Adrenal gland (tissue), 5 donors: ENCODE measurements around the gene STX2.

Experiments used
- POLR2A ChIP-seq, 2 donors: fragments of 450-650 bp; IDR thresholded peaks; one replicate each; pipeline ENCODE4 v1.6.1; 2017; ENCODE audit warnings: antibody characterized with exemption in 2 of 2, mild to moderate bottlenecking in 2 of 2, moderate library complexity in 1 of 2
- TF ChIP-seq, protein P1 (sequence below), 6 experiments: fragments of 450-650 bp in 4 of 6; fragments of 200-600 bp in 2 of 6; sonication (generic) in 1 of 6; IDR thresholded peaks; 1 replicate in 5 of 6; 2 replicates in 1 of 6; pipeline versions ENCODE4 v1.5.1 to v1.8.0; 2016 to 2021; ENCODE audit warnings: antibody characterized with exemption in 6 of 6, mild to moderate bottlenecking in 2 of 6, moderate library complexity in 1 of 6
- donor health status: DM: no; HTN: no; CAD: no.

DNA sequence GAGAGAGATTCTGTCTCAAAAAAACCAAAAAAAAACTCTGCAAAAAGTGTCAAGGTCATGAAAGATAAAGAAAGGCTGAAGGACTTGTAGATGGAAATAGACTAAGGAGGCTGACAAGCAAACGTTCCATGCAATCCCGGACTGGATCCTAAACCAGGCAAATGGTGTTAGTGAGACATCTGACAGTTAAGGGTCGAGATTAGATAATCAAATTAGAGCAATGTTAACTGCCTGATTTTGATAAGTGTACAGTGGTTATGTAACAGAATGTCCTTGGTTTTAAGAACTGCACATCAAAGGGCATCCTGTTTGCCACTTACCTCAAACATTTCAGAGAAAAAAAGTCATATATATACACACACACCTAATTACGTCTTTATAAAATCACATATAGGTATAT lies 29.4 kb upstream of the STX2 start:
- TF ChIP-seq, protein P1, sequence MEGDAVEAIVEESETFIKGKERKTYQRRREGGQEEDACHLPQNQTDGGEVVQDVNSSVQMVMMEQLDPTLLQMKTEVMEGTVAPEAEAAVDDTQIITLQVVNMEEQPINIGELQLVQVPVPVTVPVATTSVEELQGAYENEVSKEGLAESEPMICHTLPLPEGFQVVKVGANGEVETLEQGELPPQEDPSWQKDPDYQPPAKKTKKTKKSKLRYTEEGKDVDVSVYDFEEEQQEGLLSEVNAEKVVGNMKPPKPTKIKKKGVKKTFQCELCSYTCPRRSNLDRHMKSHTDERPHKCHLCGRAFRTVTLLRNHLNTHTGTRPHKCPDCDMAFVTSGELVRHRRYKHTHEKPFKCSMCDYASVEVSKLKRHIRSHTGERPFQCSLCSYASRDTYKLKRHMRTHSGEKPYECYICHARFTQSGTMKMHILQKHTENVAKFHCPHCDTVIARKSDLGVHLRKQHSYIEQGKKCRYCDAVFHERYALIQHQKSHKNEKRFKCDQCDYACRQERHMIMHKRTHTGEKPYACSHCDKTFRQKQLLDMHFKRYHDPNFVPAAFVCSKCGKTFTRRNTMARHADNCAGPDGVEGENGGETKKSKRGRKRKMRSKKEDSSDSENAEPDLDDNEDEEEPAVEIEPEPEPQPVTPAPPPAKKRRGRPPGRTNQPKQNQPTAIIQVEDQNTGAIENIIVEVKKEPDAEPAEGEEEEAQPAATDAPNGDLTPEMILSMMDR (IDR thresholded peaks at IDR 0.05), result no peak
- no peak for TF ChIP-seq POLR2A (IDR thresholded peaks at IDR 0.05)
